Neural progenitor cell (in vitro differentiated cells): Measurements from ENCODE around the gene PTPRN2. TPM values are rescaled to one million over a fixed set of nuclear protein-coding genes. Genes with fewer than 3 reads are reported as not detected.

Source experiments
- DNase-seq: peaks from one replicate; pipeline ENCODE4 v3.0.0-alpha.2; 2016; ENCODE audit warnings: low spot score
- H2AFZ ChIP-seq: fragments of 200-600 bp; sonication (generic); replicated peaks from 2 replicates; pipeline ENCODE4 v1.6.1; 2016; ENCODE audit warnings: antibody characterized with exemption
- H3F3A ChIP-seq: fragments of 200-600 bp; sonication (generic); 2 replicates; pipeline ENCODE4 v1.6.1; 2016; ENCODE audit warnings: antibody characterized with exemption, low read depth
- H3K27ac ChIP-seq: fragments of 200-600 bp; sonication (generic); 2 replicates; pipeline ENCODE4 v1.5.1; 2016; ENCODE audit warnings: mild to moderate bottlenecking
- H3K27me3 ChIP-seq: fragments of 200-600 bp; sonication (generic); 2 replicates; pipeline ENCODE4 v1.6.1; 2016; ENCODE audit warnings: mild to moderate bottlenecking, moderate library complexity
- H3K36me3 ChIP-seq: fragments of 200-600 bp; sonication (generic); 2 replicates; pipeline ENCODE4 v1.5.1; 2016
- H3K4me1 ChIP-seq: fragments of 200-600 bp; sonication (generic); 2 replicates; pipeline ENCODE4 v1.6.1; 2016; ENCODE audit warnings: mixed run types
- H3K4me2 ChIP-seq: fragments of 200-600 bp; sonication (generic); 2 replicates; pipeline ENCODE4 v1.6.1; 2016
- H3K4me3 ChIP-seq: fragments of 200-600 bp; sonication (generic); 2 replicates; pipeline ENCODE4 v1.5.1; 2016
- H3K79me2 ChIP-seq: fragments of 200-600 bp; sonication (generic); 2 replicates; pipeline ENCODE4 v1.6.1; 2016; ENCODE audit warnings: low read depth
- H3K9ac ChIP-seq: fragments of 200-600 bp; sonication (generic); 2 replicates; pipeline ENCODE4 v1.6.1; 2016
- H3K9me3 ChIP-seq: fragments of 200-600 bp; sonication (generic); 2 replicates; pipeline ENCODE4 v1.5.1; 2016; ENCODE audit warnings: low read depth
- H4K20me1 ChIP-seq: fragments of 200-600 bp; sonication (generic); 2 replicates; pipeline ENCODE4 v1.6.1; 2016; ENCODE audit warnings: low read depth
- H3K27ac Mint-ChIP-seq: 3 replicates; pipeline ENCODE4 v1.8.0; 2021; ENCODE audit warnings: mixed read lengths
- H3K27me3 Mint-ChIP-seq: 2 replicates; pipeline ENCODE4 v1.8.0; 2022; ENCODE audit warnings: low read depth, mild to moderate bottlenecking, inconsistent platforms, moderate library complexity, mixed read lengths; ENCODE audit not compliant: insufficient read depth
- H3K36me3 Mint-ChIP-seq: 3 replicates; pipeline ENCODE4 v1.8.0; 2021; ENCODE audit warnings: mixed read lengths
- H3K4me1 Mint-ChIP-seq: 3 replicates; pipeline ENCODE4 v1.8.0; 2021; ENCODE audit warnings: mixed read lengths
- H3K4me3 Mint-ChIP-seq: 3 replicates; pipeline ENCODE4 v1.8.0; 2021; ENCODE audit warnings: mild to moderate bottlenecking, moderate library complexity, mixed read lengths
- H3K9me3 Mint-ChIP-seq: 3 replicates; pipeline ENCODE4 v1.8.0; 2020; ENCODE audit warnings: mixed read lengths
- EZH2 ChIP-seq: fragments of 200-600 bp; sonication (generic); IDR thresholded peaks from 2 replicates; pipeline ENCODE4 v1.6.1; 2017; ENCODE audit warnings: antibody characterized with exemption, mild to moderate bottlenecking, moderate library complexity
- EZH2phosphoT487 ChIP-seq: fragments of 200-600 bp; sonication (generic); IDR thresholded peaks from 2 replicates; pipeline ENCODE4 v1.6.1; 2017; ENCODE audit warnings: antibody characterized with exemption
- total RNA-seq: library from RNA; depleted of rRNA; stranded (reverse); fragments of >200 nt; gene quantifications from 2 replicates; pipeline ENCODE4 v1.2.3, GENCODE V29; 2015; ENCODE audit warnings: low replicate concordance
- TF ChIP-seq, protein P1 (sequence below): fragments of 200-600 bp; sonication (generic); IDR thresholded peaks from 2 replicates; pipeline ENCODE4 v1.5.1; 2017; ENCODE audit warnings: antibody characterized with exemption, mild to moderate bottlenecking

Gene PTPRN2
- total RNA-seq, 1 donor from 2014 or later, result 3.0 TPM

DNA sequence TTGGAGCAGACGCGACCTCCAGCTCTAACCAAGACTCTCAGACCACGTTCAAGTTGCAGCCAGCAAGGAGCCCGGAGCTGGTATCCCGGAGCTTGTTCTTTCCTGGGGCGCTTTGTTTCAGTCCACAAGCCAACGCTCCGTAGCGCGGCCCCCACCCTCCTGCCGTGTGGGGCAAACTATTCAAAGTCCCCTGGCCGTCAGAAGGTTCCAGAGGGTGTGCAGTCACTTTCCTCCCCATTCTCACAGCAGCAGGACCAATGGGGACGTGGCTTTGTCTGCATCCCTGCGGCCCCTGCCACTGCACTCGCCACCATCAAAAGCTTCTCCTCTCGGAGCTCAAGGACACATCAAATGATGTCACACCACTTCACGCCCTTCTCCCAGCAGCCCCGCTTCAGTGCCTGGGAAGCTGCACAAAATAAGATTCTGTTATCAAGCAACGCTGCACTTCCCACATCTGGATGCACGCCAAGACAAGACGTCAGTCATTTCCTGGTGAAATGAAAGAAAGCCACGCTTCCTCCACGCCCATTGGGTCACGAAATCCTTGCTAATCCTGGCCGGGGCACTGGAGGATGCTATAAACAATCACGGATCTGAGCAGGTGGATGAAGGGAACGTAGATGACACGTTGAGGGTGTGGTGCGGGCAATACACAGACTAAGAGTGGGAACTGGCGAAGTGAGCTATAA is 348.2 kb downstream of the PTPRN2 start:
- Histone ChIP-seq H3K79me2 (no peaks in the 10 kb centered on the region), H3F3A (no peaks in the 10 kb centered on the region), H3K36me3 (no peaks in the 10 kb centered on the region), H3K9me3 (no peaks in the 10 kb centered on the region), H2AFZ (no peak overlapping the region), H3K27me3 (no peaks in the 10 kb centered on the region), H3K4me1 (no peaks in the 10 kb centered on the region), H3K27ac (no peak overlapping the region), H4K20me1 (no peaks in the 10 kb centered on the region), H3K9ac (no peak overlapping the region), H3K4me2 (no peak overlapping the region), H3K4me3 (no peak overlapping the region)
- TF ChIP-seq, protein P1, sequence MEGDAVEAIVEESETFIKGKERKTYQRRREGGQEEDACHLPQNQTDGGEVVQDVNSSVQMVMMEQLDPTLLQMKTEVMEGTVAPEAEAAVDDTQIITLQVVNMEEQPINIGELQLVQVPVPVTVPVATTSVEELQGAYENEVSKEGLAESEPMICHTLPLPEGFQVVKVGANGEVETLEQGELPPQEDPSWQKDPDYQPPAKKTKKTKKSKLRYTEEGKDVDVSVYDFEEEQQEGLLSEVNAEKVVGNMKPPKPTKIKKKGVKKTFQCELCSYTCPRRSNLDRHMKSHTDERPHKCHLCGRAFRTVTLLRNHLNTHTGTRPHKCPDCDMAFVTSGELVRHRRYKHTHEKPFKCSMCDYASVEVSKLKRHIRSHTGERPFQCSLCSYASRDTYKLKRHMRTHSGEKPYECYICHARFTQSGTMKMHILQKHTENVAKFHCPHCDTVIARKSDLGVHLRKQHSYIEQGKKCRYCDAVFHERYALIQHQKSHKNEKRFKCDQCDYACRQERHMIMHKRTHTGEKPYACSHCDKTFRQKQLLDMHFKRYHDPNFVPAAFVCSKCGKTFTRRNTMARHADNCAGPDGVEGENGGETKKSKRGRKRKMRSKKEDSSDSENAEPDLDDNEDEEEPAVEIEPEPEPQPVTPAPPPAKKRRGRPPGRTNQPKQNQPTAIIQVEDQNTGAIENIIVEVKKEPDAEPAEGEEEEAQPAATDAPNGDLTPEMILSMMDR, result no peak
- TF ChIP-seq EZH2, result no peak
- H3K27ac Mint-ChIP-seq, result peak overlapping the region; percentile 51
- H3K36me3 Mint-ChIP-seq, result no peaks in the 10 kb centered on the region
- no peak overlapping the region for H3K4me3 Mint-ChIP-seq
- DNase-seq, result no peak
- H3K4me1 Mint-ChIP-seq, result peaks cover 10% of the 10 kb centered on the region
- H3K27me3 Mint-ChIP-seq, result peaks cover 4% of the 10 kb centered on the region
- H3K9me3 Mint-ChIP-seq, result peaks cover 5% of the 10 kb centered on the region

GRCh38 chr7:158238616-158239289 is 348.9 kb downstream of the PTPRN2 start:
- H3K36me3 ChIP-seq, result no peaks in the 10 kb centered on the region
- no peak overlapping the region for H2AFZ ChIP-seq
- H3K27me3 Mint-ChIP-seq, result peaks cover 4% of the 10 kb centered on the region
- H3K9ac ChIP-seq, result no peak overlapping the region
- no peaks in the 10 kb centered on the region for H3K36me3 Mint-ChIP-seq
- no peak overlapping the region for H3K4me3 Mint-ChIP-seq
- no peaks in the 10 kb centered on the region for H3K4me1 ChIP-seq
- H3K9me3 ChIP-seq, result no peaks in the 10 kb centered on the region
- H3K27me3 ChIP-seq, result no peaks in the 10 kb centered on the region
- no peak overlapping the region for H3K27ac ChIP-seq
- DNase-seq, result no peak
- no peaks in the 10 kb centered on the region for H3K79me2 ChIP-seq
- H3K4me2 ChIP-seq, result no peak overlapping the region
- peaks cover 5% of the 10 kb centered on the region for H3K9me3 Mint-ChIP-seq
- TF ChIP-seq, protein P1, result no peak
- no peak for TF ChIP-seq EZH2phosphoT487
- no peak for TF ChIP-seq EZH2
- peak overlapping the region; percentile 38 for H3K27ac Mint-ChIP-seq
- H3K4me3 ChIP-seq, result no peak overlapping the region
- H4K20me1 ChIP-seq, result no peaks in the 10 kb centered on the region
- H3K4me1 Mint-ChIP-seq, result peaks cover 10% of the 10 kb centered on the region
- H3F3A ChIP-seq, result no peaks in the 10 kb centered on the region

DNA sequence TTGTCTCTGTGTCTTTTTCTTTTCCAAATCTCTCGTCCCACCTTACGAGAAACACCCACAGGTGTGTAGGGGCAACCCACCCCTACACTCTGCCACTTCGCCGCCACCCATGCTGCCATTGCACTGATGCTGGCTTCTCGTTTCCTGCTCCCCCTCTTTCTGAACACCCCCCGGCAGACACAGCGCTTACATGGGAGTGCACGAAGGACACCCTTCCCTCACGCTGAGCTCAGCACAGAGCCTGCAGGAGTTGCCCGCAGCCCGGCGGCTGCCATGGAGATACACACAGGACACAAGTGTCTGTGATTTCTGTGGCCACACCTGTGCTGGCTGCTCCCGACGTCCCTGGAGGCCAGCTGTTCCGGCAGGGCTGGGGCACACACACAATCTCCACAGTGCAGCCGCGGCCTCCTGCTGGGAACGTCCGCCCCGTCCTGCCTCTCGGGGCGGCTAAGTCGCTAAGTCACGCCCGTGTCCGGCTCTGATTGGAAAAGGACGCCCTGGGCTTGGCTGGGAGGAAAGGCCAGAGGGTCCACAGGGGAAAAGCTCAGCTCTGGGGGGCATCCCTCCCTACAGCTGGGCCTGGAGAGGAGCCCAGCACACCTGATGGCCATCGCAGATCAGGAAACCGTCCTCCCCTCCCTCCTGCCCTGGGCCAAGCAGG is 349.8 kb downstream of the PTPRN2 start:
- TF ChIP-seq EZH2 (no peak), EZH2phosphoT487 (no peak)
- TF ChIP-seq, protein P1, result no peak
- peaks cover 5% of the 10 kb centered on the region for H3K9me3 Mint-ChIP-seq
- no peak overlapping the region for H3K4me3 ChIP-seq
- H3K36me3 Mint-ChIP-seq, result no peaks in the 10 kb centered on the region
- H3K27me3 Mint-ChIP-seq, result peaks cover 4% of the 10 kb centered on the region
- H2AFZ ChIP-seq, result no peak overlapping the region
- no peak overlapping the region for H3K27ac ChIP-seq
- H3K79me2 ChIP-seq, result no peaks in the 10 kb centered on the region
- H3K9me3 ChIP-seq, result no peaks in the 10 kb centered on the region
- H3K4me2 ChIP-seq, result no peak overlapping the region
- H3K4me1 Mint-ChIP-seq, result peaks cover 10% of the 10 kb centered on the region
- no peak for DNase-seq
- no peak overlapping the region for H3K27ac Mint-ChIP-seq
- no peaks in the 10 kb centered on the region for H3K27me3 ChIP-seq
- no peak overlapping the region for H3K9ac ChIP-seq
- no peaks in the 10 kb centered on the region for H3F3A ChIP-seq
- H3K36me3 ChIP-seq, result no peaks in the 10 kb centered on the region
- no peaks in the 10 kb centered on the region for H3K4me1 ChIP-seq
- H3K4me3 Mint-ChIP-seq, result no peak overlapping the region
- H4K20me1 ChIP-seq, result no peaks in the 10 kb centered on the region
